ENCODE data around the gene PPP4R1. TPM values are rescaled to one million over a fixed set of nuclear protein-coding genes. Genes with fewer than 3 reads are reported as not detected.

PPP4R1 gene, protein sequence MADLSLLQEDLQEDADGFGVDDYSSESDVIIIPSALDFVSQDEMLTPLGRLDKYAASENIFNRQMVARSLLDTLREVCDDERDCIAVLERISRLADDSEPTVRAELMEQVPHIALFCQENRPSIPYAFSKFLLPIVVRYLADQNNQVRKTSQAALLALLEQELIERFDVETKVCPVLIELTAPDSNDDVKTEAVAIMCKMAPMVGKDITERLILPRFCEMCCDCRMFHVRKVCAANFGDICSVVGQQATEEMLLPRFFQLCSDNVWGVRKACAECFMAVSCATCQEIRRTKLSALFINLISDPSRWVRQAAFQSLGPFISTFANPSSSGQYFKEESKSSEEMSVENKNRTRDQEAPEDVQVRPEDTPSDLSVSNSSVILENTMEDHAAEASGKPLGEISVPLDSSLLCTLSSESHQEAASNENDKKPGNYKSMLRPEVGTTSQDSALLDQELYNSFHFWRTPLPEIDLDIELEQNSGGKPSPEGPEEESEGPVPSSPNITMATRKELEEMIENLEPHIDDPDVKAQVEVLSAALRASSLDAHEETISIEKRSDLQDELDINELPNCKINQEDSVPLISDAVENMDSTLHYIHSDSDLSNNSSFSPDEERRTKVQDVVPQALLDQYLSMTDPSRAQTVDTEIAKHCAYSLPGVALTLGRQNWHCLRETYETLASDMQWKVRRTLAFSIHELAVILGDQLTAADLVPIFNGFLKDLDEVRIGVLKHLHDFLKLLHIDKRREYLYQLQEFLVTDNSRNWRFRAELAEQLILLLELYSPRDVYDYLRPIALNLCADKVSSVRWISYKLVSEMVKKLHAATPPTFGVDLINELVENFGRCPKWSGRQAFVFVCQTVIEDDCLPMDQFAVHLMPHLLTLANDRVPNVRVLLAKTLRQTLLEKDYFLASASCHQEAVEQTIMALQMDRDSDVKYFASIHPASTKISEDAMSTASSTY
- 10 to 100 TPM; 61.7 to 96.0 (median 79.2) TPM for total RNA-seq

DNA sequence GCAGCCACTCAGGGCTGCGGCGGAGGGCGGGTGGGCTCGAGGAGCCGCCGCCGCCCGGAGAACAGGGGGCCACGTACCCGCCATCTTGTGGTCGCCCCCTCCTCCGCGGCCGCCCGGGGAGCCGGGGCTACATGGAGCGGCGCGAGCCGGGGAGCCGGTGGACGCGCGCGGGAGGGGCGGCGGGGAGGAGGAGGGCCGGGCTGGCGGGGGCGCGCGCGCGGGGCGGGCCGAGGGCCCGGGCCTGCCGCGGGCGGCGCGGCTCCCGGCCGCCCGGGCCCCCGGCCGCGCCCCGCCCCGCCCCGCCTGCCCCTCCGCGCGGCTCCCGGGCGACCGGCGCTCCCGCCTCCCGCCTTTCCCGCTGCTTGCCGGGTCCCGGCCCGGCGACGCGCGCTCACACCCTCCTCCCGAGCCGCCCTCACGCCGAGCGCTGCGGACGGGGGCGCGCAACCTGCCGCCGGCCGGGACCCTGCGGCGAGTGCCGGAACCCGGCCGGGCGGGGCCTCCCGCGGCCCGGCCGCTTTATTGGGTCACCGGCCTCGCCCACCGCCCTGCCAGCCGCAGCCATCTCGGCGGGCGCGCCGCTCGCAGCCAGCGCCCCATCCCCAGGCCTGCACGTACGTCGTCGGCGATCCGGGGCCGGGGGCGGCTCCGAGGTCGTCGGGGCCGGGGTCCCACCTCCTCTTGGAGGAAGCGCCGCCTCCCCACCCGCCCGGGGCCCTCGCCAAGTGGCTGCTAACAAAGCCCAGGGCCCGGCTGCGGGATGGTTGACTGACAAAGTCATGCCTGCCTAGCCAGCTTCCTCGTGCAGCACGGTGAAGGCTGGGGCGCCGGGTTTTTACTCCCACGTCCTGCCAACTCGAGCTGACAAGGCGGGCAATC, at the start of gene PPP4R1:
TSS of gene PPP4R1 (minus strand) at position 159 of the 879 bp plus-strand sequence. CDS start at position 84, 75 bp downstream.
- TF ChIP-seq, protein P1, sequence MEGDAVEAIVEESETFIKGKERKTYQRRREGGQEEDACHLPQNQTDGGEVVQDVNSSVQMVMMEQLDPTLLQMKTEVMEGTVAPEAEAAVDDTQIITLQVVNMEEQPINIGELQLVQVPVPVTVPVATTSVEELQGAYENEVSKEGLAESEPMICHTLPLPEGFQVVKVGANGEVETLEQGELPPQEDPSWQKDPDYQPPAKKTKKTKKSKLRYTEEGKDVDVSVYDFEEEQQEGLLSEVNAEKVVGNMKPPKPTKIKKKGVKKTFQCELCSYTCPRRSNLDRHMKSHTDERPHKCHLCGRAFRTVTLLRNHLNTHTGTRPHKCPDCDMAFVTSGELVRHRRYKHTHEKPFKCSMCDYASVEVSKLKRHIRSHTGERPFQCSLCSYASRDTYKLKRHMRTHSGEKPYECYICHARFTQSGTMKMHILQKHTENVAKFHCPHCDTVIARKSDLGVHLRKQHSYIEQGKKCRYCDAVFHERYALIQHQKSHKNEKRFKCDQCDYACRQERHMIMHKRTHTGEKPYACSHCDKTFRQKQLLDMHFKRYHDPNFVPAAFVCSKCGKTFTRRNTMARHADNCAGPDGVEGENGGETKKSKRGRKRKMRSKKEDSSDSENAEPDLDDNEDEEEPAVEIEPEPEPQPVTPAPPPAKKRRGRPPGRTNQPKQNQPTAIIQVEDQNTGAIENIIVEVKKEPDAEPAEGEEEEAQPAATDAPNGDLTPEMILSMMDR (IDR thresholded peaks at IDR 0.05; ENCODE audit: low read depth): no peak

DNA sequence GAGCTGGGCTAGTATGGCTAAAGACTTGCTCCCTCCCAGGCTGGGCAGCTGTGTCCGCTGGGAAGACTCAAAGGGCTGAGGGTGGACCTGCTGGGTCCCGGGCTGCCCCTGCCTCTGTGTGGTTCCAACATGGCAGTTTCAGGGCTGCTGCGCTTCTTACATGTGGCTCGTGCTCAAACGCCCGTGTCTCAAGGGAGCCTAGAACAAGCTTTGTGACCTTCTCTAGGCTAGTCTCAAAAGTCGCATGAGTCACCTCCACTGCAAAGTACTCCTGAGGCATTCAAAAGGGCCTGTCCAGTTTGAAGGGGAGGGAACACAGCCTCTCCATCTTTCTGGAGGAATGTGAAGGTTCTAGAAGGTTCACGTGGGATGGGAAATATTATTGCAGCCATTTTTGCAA, 49.0 kb upstream of the PPP4R1 start:
- TF ChIP-seq, protein P1 (IDR thresholded peaks at IDR 0.05; ENCODE audit: low read depth): no peak

DNA sequence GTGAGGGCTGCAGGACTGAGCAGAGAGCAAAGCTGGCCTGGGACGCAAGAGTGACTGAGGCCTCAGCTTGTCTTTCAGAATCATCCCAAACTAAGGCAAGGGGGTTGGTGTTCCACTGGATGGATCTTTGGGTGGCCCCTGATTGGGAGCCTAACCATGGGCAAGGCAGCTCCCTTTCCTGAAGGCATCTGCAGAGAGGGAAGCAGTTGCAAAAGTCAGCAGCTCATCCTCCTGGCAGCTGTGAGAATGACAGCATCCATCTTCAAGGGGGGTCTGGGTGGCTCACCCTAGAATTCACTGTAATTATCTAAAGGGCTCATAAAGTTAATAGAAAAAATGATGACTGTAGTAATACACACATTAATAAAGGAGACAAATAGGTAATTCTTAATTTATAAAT, 47.2 kb upstream of the PPP4R1 start:
- TF ChIP-seq, protein P1 (IDR thresholded peaks at IDR 0.05; ENCODE audit: low read depth): no peak

DNA sequence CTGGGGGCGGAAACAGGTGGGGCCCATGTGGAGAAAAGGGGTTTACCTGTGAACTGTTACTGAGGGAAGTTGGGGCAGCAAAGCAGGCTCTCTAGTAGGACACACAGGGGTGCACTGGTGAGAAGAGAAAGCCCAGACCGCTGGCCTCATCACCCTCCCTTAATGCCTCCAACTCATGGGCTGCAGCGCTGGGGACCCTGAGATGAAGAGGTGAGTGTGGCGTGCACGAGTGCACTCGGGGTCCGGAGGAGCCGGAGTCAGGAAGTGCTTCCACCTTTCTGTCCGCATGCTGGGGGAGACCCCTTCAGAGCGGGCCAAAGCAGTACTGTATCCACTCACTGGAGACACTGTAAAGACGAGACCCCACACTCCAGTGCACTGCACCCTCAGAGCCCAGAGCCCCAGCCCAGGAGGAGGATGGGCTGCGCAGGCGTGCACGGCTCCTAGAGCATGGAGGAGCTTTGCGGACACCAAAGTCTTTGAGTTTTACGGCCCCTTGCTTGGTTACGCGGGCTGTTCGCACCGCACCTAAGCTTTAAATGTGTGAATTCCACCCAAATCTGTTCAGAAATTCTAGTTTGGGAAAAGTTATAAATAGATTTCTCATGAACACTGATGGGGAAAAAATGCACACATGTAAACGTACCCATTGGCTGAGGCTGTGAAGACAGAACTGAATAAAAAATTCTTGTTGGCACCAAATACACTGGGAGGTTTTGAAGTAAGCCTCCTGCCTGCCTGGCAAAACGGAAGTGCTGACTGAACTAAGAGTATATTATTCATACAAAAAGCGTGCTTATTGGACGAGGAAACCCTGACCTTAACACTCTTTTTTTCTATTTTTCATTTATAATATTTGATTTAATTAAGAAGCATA, 45.4 kb upstream of the PPP4R1 start:
- TF ChIP-seq, protein P1 (IDR thresholded peaks at IDR 0.05; ENCODE audit: low read depth): no peak

DNA sequence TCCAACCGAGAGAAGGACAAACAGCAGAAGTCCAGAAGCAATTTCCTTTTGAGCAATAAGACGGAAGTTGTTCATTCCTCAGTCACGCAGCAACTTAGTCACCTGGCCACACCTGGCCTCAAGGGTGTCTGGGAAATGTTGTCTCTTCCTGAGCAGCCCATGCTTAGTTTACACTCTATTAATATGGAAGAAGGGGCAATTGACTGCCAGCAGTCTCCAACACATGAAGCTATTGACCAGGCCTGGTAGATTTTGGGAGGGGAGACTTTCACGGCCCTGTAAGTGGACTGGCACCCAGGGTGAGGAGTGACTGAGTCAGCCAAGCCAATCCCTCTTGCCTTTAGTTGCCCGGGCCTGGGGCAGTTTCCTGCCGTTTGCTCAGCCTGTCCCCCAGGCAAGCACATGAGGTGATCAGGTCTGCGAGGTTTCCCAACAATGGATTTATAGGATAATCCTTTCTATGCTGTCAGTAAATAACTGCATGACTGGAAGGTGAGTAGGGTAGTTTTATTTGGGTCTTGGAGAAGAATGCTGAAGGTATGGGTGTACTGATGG, 43.8 kb upstream of the PPP4R1 start:
- TF ChIP-seq, protein P1 (IDR thresholded peaks at IDR 0.05; ENCODE audit: low read depth): no peak

DNA sequence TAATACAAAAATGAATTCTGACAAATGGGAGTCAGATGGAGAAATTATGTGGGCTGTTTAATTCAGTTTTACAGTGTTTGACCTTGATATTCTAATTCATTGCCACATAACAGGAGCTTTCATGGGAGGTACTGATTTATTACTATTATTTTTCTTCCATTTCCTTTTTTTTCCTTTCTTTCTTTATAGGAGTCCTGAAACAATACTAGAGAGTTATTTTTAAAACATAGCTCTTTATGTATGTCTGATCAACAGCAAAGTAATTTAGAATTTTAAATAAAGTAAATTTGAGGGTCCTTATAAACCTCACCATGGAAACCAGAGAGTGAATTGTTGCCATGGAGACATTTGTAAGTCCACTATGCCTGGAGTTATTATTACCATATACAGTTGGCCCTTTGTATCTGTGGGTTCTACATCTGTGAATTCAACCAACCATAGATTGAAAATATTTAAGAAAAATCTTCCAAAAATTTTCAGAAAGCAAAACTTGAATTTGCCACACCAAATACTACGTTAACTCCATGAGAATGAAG, 40.9 kb upstream of the PPP4R1 start:
- TF ChIP-seq, protein P1 (IDR thresholded peaks at IDR 0.05; ENCODE audit: low read depth): no peak

All from subcutaneous adipose tissue (tissue), 4 donors.